Fibroblast of skin of left quadriceps (primary cell): Measurements from ENCODE around the gene FRMD1.
A peak's percentile ranks its signal among the peaks of the same experiment; 100 is the strongest.

Source experiments
- DNase-seq, 2 experiments: peaks; one replicate each; pipeline ENCODE4 v3.0.0-alpha.2; 2013; ENCODE audit warnings: low read depth in 2 of 2

FRMD1 gene

GRCh38 chr6:168111911-168112310, 32.9 kb upstream of the FRMD1 start:
- DNase-seq = no peak

DNA sequence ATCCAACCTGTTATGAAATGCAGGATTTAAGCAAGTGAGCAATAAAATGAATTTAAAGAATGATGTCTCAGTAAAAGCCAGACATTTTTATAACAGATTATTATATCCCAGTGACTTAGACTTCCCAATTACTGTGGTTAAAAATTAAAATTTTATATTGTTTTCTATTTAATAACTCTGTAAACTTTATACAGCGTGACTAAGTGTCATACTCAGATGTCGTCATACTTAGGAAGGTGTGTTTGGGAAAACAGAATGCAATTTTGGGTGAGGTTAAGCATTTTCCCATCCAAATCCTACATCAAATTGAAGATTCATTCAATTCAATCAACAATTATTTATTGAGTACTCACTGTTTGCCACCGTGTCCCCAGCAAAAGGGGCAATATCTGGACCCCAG, 31.4 kb upstream of the FRMD1 start:
- DNase-seq = no peak

DNA sequence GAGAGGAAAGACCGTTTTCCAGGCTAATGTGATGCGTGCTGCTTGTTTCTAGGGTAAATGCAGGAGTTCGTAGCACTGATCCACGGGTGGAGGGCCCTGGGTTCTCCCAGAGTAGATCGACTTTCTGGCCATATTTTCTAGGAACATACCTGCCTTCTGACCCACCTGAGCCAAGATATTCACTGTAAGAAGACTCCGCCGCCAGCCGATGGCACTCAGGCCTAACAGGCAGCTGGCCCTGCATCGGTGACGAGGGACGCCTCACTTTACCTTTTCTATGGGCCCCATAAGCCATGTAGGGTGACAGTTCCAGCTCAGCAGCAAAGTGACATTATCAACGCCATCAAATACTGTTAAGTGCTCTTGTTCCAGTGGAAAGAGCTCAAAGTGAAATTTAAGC, 30.2 kb upstream of the FRMD1 start:
- DNase-seq = no peak

DNA sequence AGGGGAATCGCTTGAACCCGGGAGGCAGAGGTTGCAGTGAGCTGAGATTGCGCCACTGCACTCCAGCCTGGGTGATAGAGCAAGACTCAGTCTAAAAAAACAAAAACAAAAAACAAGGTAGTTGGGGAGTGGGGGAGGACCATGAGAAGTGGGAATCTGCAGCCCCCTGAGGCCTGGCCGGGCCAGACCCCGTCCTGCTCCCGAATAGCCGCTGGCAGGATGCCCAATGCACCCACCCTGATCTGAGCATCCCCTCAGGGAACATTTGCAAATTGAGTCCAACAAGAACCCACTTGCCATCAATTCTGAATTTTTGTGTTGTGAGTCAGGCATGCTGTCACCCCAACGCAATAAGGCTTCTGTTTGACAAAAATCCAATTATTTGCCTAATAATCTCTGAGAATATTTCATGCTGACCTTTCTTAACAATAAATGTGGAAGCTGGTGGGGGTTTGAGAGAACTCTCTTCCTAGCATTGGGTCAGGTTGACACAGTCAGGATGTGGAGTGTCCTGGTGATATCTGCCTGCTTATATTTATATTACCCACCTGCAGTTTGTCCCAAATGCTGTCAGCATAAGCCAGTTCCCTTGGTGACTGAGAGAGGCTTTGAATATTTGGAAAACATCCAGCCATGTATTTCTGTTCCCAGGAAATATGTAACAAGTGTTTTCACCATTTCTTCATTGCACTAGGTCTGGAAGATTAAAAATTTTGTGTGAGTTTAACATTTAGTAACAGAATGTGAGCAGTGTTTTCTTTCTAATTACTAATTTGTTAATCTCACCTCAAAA, 28.4 kb upstream of the FRMD1 start:
- no peak for DNase-seq

GRCh38 chr6:168106633-168107005, 27.6 kb upstream of the FRMD1 start:
- peak in 1 of 2 experiments; percentile 14 for DNase-seq

- DNase-seq = no peak
Measured at GRCh38 chr6:168105813-168106632, 27.0 kb upstream of the FRMD1 start.

GRCh38 chr6:168104636-168105035, 25.6 kb upstream of the FRMD1 start:
- DNase-seq = no peak

GRCh38 chr6:168103050-168103830, 24.2 kb upstream of the FRMD1 start:
- no peak for DNase-seq

DNA sequence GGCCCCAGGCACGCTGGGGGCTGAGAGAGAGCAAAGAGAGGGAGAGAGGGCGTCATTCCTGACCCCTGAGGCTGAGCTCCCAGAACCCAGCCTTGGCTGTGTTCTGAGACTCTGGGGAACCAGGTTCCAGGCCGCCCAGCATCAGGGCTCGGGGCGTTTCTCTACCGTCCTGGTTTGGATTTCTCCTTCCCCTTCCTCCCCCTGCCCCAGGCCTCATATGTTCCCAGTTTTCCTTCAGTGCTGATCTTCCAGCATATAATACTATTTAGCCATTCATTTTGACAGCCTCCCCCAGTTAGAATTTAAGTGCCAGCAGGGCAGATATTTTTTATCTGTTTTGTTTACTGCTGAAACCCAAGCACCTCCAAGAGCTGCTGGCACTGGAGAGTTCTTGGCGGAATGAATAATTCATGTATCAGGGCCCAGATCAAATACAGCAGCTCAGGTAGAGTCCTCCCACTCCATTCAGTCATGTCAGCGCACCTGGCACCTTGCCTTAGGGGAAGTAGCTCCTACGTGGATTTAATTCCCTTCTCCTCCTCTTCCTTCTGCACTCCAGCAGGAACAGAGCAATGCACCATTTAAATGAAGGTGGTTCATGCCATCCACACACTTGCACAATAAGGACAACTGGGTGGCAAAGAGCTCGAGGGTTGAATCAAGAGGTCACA, 23.4 kb upstream of the FRMD1 start:
- no peak for DNase-seq

- DNase-seq = no peak
Measured at GRCh38 chr6:168101590-168102314, 22.7 kb upstream of the FRMD1 start.

DNA sequence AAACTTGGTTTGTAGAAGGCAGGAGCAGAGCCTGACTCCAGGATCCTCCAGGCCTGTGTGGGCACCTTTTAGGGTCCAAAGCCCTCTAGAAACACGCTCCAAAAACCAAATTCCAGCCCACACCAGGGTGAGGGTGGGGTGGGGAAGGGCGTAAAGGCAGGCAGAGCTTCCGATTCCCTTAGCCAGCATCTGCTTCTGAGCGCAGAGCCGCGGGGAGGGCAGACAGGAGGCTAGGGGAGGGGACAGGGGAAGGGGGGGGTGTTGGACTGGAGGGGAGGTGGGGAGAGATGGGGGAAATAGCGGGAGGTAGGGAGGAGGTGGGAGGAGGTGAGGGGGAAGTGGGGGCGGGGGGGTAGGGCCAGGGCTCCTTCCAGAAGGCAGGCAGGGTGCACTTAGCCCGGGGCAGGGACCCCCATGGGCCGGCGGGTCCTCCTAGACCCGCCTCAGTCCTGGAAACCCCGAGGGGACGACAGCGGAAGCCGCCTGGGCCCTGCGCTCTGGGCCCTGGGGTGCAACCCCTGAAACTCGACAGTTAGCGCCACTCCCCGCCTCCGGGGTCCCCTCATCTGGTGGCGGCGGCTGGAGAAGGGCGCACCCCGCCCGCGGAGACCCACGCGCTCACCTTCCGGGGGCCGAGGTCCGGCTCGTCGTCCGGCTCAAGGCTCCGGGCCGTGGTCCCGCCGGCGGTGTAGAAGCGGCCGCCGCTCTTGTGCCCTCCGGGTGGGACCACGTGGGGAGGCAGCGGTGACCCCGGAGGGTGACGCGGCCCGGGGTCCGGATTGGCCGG, 22.0 kb upstream of the FRMD1 start:
- no peak for DNase-seq

GRCh38 chr6:168100011-168100802, 21.2 kb upstream of the FRMD1 start:
- DNase-seq = no peak

- DNase-seq = no peak
Measured at GRCh38 chr6:168099201-168100010, 20.4 kb upstream of the FRMD1 start.

DNA sequence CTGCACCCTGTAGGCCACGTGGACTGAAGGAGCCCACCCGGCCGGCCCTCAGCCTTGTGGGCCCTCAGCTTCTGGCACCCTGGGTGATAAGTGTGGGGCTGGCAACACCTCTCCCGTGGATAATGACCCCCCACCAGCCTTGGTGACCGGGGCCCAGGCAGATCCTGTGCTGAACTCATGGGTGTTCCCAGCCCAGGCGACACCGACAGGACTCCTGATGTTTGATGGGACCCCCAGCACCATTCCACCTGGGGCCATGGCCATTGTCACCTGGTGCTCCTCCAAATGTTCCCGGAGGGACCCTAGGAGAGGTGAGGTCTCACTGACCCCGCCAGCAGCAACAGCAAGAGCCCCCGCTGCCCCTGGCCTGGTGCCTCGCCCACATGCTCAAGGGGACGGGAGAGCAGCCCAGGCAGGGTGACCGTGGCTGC, 19.4 kb upstream of the FRMD1 start:
- no peak for DNase-seq

DNA sequence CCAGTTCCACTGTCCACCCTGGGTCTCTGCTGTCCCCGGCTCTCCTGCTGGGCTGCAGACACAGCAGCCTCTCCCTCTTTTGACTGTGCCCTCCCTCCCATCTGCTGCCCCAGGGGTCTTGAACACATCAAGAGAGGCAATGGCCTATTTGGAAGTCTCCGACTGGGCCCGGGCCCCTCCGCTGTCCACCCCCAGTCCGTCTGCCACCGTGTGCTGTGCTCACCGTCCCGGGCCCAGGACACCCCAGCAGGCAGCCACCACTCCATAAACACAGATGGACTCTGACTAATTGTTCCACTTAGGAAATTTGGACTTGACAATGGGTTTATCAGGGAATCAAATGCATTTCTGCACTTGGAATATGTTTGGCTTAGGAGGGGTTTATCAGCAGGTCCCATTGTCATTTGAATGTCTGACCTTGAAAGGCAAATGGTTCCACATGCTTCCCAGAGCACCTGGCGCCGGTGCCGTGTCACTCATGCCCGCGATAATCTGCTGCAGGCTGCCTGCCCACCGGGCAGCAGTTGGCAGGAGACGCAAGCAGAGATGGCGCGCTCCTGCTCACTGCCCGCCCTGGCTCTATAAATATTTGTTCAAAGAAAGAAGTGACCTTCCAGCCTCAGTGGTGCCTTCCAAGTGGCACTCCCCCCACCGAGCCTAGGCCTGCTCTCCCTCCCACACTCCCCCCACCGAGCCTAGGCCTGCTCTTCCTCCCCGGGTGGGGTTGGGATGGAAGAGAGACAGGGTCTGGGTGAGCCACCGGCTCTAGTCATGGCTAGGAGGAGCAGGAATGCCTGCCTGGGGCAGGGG, 18.8 kb upstream of the FRMD1 start:
- DNase-seq = no peak

- no peak for DNase-seq
Measured at GRCh38 chr6:168097221-168097620, 18.2 kb upstream of the FRMD1 start.

DNA sequence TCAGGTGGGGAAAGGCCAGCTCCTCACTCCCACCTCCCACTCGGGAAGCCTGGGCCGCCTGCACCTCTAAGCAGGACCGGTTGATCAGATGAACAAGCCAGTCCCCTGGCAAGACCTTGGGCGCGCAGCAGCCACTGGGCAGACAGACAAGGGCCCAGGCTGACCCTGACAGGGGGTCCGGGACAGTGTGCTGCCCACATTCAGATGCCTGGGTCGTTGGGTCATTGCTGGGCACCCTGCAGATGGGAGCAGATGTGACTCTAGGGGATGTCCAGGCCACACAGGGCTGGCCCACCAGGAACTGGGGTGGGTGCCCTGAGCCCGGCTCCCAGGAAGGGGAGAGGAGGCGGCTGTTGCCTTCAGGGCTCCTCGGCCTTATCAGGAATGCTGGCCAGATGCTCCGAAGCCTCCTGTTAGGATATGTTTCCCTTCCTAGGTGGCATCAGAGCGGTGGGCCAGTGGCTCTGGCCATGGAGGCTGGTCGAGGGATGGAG, 17.3 kb upstream of the FRMD1 start:
- DNase-seq = no peak
